MM.1S (cell line): ENCODE data around the gene CIB1.

Experiments
- DNase-seq: peaks from one replicate; pipeline ENCODE4 v3.0.0-alpha.2; 2015
- H2AFZ ChIP-seq: fragments of 300-600 bp; sonication (generic); 2 replicates; pipeline ENCODE4 v1.6.0; 2016; ENCODE audit warnings: antibody characterized with exemption, low read length
- H3F3A ChIP-seq: fragments of 300-600 bp; sonication (generic); 2 replicates; pipeline ENCODE4 v1.6.1; 2016; ENCODE audit warnings: mild to moderate bottlenecking, antibody characterized with exemption, low read length, moderate library complexity, mixed read lengths; ENCODE audit not compliant: insufficient read depth
- H3K27ac ChIP-seq: fragments of 300-600 bp; sonication (generic); 2 replicates; pipeline ENCODE4 v1.5.1; 2016; ENCODE audit warnings: mild to moderate bottlenecking, low read length
- H3K27me3 ChIP-seq: fragments of 300-600 bp; sonication (generic); replicated peaks from 2 replicates; pipeline ENCODE4 v1.6.0; 2016; ENCODE audit warnings: low read length; ENCODE audit not compliant: insufficient read depth
- H3K36me3 ChIP-seq: fragments of 300-600 bp; sonication (generic); replicated peaks from 2 replicates; pipeline ENCODE4 v1.6.1; 2016; ENCODE audit warnings: mild to moderate bottlenecking, low read length, mixed read lengths; ENCODE audit not compliant: insufficient read depth
- H3K4me1 ChIP-seq: fragments of 300-600 bp; sonication (generic); 2 replicates; pipeline ENCODE4 v1.6.1; 2016; ENCODE audit warnings: low read length, mixed read lengths
- H3K4me2 ChIP-seq: fragments of 300-600 bp; sonication (generic); 2 replicates; pipeline ENCODE4 v1.6.0; 2016; ENCODE audit warnings: low read depth, low read length
- H3K4me3 ChIP-seq: fragments of 300-600 bp; sonication (generic); 2 replicates; pipeline ENCODE4 v1.5.1; 2016; ENCODE audit warnings: low read length, mixed read lengths
- H3K79me2 ChIP-seq: fragments of 300-600 bp; sonication (generic); 2 replicates; pipeline ENCODE4 v1.6.1; 2016; ENCODE audit warnings: mixed run types, low read length, mixed read lengths
- H3K9ac ChIP-seq: fragments of 300-600 bp; sonication (generic); 2 replicates; pipeline ENCODE4 v1.6.1; 2016; ENCODE audit warnings: low read length, mixed read lengths
- H3K9me2 ChIP-seq: fragments of 300-600 bp; sonication (generic); replicated peaks from 2 replicates; pipeline ENCODE4 v1.6.1; 2016; ENCODE audit warnings: mild to moderate bottlenecking, low read length, mixed read lengths; ENCODE audit not compliant: insufficient read depth
- H3K9me3 ChIP-seq: fragments of 300-600 bp; sonication (generic); replicated peaks from 2 replicates; pipeline ENCODE4 v1.6.1; 2016; ENCODE audit warnings: mild to moderate bottlenecking, low read length, mixed read lengths; ENCODE audit not compliant: insufficient read depth
- H4K20me1 ChIP-seq: fragments of 300-600 bp; sonication (generic); 2 replicates; pipeline ENCODE4 v1.6.1; 2016; ENCODE audit warnings: mild to moderate bottlenecking, low read length, moderate library complexity, mixed read lengths; ENCODE audit not compliant: insufficient read depth
- CTCF ChIP-seq: fragments of 300-600 bp; sonication (generic); IDR thresholded peaks from 2 replicates; pipeline ENCODE4 v1.5.1; 2016; ENCODE audit warnings: antibody characterized with exemption, low read length, mixed read lengths
- EZH2 ChIP-seq: fragments of 300-600 bp; sonication (generic); optimal IDR thresholded peaks from 2 replicates; pipeline ENCODE3; 2017; ENCODE audit warnings: low read depth, mild to moderate bottlenecking, antibody characterized with exemption, low read length, mixed read lengths
- EZH2phosphoT487 ChIP-seq: fragments of 300-600 bp; sonication (generic); IDR thresholded peaks from 2 replicates; pipeline ENCODE4 v1.6.1; 2018; ENCODE audit warnings: antibody characterized with exemption, low read length

CIB1 gene

GRCh38 chr15:90232196-90232595 lies 1.5 kb downstream of the CIB1 start:
- H4K20me1 ChIP-seq: no peaks in the 10 kb centered on the region
- peak overlapping the region; percentile 91 for H3K4me2 ChIP-seq
- H3K9me3 ChIP-seq: no peaks in the 10 kb centered on the region
- H3K27me3 ChIP-seq: no peaks in the 10 kb centered on the region
- peaks cover 18% of the 10 kb centered on the region for H3F3A ChIP-seq
- H3K4me3 ChIP-seq: peak overlapping the region; percentile 93
- no peaks in the 10 kb centered on the region for H3K9me2 ChIP-seq
- peaks cover 7% of the 10 kb centered on the region for H3K4me1 ChIP-seq
- peaks cover 11% of the 10 kb centered on the region for H3K79me2 ChIP-seq
- TF ChIP-seq EZH2phosphoT487 (no peak), EZH2 (no peak), CTCF (no peak)
- peak overlapping the region; percentile 81; the same call in 1 of the 2 replicates for H3K9ac ChIP-seq
- no peak overlapping the region for H2AFZ ChIP-seq
- no peak overlapping the region for H3K27ac ChIP-seq
- H3K36me3 ChIP-seq: peaks cover 9% of the 10 kb centered on the region; the same call in 1 of the 2 replicates
- no peak for DNase-seq

- no peaks in the 10 kb centered on the region for H3K9me3 ChIP-seq
- peaks cover 18% of the 10 kb centered on the region for H3F3A ChIP-seq
- peaks cover 9% of the 10 kb centered on the region; the same call in 1 of the 2 replicates for H3K36me3 ChIP-seq
- peak overlapping the region; percentile 91 for H3K4me2 ChIP-seq
- no peak overlapping the region for H3K9ac ChIP-seq
- no peaks in the 10 kb centered on the region for H3K9me2 ChIP-seq
- TF ChIP-seq EZH2phosphoT487 (no peak), CTCF (no peak), EZH2 (no peak)
- H3K79me2 ChIP-seq: peaks cover 11% of the 10 kb centered on the region
- no peak overlapping the region for H2AFZ ChIP-seq
- H3K27me3 ChIP-seq: no peaks in the 10 kb centered on the region
- no peaks in the 10 kb centered on the region for H4K20me1 ChIP-seq
- no peak overlapping the region for H3K4me3 ChIP-seq
- no peak for DNase-seq
- no peak overlapping the region for H3K27ac ChIP-seq
- H3K4me1 ChIP-seq: peaks cover 7% of the 10 kb centered on the region
Observed at GRCh38 chr15:90231028-90232017, 2.4 kb downstream of the CIB1 start.

- no peak for DNase-seq
- Histone ChIP-seq H3K4me2 (no peak overlapping the region), H3K36me3 (peaks cover 9% of the 10 kb centered on the region; the same call in 1 of the 2 replicates), H3K9ac (no peak overlapping the region), H3K4me3 (no peak overlapping the region), H3K27me3 (no peaks in the 10 kb centered on the region), H3F3A (peaks cover 18% of the 10 kb centered on the region), H4K20me1 (no peaks in the 10 kb centered on the region), H2AFZ (no peak overlapping the region), H3K9me3 (no peaks in the 10 kb centered on the region), H3K27ac (no peak overlapping the region), H3K4me1 (peaks cover 7% of the 10 kb centered on the region), H3K9me2 (no peaks in the 10 kb centered on the region), H3K79me2 (peaks cover 11% of the 10 kb centered on the region)
- TF ChIP-seq CTCF (no peak), EZH2 (no peak), EZH2phosphoT487 (no peak)
Observed at GRCh38 chr15:90230610-90231009, 3.1 kb downstream of the CIB1 start.
